HL-60 (cell line): ENCODE measurements around the gene FAM78B.

Source experiments
- CTCF ChIP-seq: IDR thresholded peaks from one replicate; pipeline ENCODE4 v1.5.1; 2011; ENCODE audit warnings: low read length, control low read depth, inconsistent platforms; ENCODE audit not compliant: insufficient read depth
- TF ChIP-seq, protein P1 (sequence below): IDR thresholded peaks from 2 replicates; pipeline ENCODE4 v1.6.1; 2012; ENCODE audit warnings: low read depth; ENCODE audit not compliant: insufficient replicate concordance

GRCh38 chr1:166140251-166140650 is 26.6 kb downstream of the FAM78B start:
- no peak for TF ChIP-seq CTCF
- TF ChIP-seq, protein P1, sequence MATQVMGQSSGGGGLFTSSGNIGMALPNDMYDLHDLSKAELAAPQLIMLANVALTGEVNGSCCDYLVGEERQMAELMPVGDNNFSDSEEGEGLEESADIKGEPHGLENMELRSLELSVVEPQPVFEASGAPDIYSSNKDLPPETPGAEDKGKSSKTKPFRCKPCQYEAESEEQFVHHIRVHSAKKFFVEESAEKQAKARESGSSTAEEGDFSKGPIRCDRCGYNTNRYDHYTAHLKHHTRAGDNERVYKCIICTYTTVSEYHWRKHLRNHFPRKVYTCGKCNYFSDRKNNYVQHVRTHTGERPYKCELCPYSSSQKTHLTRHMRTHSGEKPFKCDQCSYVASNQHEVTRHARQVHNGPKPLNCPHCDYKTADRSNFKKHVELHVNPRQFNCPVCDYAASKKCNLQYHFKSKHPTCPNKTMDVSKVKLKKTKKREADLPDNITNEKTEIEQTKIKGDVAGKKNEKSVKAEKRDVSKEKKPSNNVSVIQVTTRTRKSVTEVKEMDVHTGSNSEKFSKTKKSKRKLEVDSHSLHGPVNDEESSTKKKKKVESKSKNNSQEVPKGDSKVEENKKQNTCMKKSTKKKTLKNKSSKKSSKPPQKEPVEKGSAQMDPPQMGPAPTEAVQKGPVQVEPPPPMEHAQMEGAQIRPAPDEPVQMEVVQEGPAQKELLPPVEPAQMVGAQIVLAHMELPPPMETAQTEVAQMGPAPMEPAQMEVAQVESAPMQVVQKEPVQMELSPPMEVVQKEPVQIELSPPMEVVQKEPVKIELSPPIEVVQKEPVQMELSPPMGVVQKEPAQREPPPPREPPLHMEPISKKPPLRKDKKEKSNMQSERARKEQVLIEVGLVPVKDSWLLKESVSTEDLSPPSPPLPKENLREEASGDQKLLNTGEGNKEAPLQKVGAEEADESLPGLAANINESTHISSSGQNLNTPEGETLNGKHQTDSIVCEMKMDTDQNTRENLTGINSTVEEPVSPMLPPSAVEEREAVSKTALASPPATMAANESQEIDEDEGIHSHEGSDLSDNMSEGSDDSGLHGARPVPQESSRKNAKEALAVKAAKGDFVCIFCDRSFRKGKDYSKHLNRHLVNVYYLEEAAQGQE: no peak
